HG03439 (cell line): ENCODE results near the gene LRRC10.
A peak's percentile ranks its signal among the peaks of the same experiment; 100 is the strongest.
"Not testable (repeated sequence)": the region's sequence is repeated elsewhere in the genome, so short reads cannot be mapped to it uniquely, and the experiment has no call there.

Experiments
- ATAC-seq: cut with Tn5 transposase; IDR thresholded peaks from one replicate; pipeline ENCODE4 v1.9.1; 2021; ENCODE audit warnings: mild to moderate bottlenecking, moderate library complexity; ENCODE audit not compliant: unreplicated experiment

Gene LRRC10

DNA sequence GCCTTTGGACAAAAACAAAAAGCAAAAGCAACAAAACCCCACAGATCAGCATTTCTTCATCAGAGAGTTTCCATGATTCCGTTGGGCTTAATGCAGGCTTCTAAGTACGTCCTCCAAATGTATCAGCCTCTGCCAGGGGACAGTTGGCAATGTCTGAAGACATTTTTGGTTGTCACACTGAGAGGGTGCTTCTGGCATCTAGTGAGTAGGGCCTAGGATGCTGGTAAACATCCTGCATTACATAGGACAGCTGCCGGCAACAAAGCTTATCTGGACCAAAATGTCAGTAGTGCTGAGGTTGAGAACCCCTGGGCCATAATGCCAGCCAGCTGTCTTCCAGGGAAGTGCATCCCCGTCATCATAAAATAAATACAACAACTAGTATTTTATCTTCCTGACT lies 9.4 kb upstream of the LRRC10 start:
- no peak for ATAC-seq

DNA sequence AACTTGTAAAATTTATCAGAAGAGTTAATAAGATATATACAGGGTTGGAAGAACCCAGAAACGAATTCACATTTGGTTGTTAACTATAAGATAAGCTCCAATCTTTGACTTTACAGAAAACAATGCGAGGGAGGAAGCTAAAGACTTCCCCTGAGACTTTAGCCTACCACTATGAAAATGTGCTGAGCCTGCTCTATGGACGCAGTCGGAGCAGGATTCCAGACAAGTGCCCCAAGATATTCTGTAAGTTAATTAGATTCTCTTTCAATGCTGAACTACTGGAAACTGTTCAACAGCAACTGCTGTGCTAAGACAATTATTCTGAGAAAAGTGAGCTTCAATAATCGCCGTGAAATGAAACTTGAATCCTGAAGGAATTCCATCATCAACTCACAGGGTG lies 8.3 kb upstream of the LRRC10 start:
- ATAC-seq: no peak

DNA sequence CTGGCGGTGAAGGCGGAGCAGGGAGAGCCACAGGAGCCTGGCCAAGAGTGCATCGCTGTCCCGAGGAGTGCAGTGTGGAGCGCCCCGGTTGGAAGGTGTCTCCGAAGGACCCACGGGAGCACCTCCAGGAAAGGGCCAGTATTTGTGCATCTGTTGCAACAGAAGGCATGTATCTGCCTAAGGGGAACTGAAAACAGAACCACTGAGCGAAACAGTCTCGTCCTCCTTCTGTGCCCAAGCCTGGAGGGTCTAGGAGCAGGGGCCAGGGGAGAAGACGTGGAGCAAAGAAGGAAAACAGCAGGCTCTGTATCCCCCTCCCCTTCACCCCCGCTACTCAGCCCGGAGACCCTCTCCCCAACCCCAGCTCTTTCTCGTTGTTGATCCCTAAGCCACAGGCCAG lies 5.3 kb upstream of the LRRC10 start:
- no peak for ATAC-seq

DNA sequence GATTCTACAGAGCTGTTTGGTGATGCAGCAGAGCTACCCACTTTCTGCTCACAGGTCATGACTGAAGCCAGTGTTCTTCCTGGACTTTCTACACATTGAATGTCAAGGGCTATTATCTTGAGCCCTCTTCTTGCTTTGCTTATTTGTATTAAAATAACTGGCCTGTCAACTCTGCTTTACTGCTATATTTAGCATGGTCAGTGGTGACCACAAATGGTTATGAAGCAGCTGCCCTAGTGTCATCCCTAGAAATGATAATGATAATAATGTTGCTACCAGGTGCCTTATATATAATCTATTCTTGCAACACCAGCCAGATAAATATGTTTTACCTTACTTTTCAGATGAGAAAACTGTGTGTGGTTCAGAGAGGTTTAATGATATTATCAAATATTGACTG lies 2.6 kb upstream of the LRRC10 start:
- no peak for ATAC-seq

DNA sequence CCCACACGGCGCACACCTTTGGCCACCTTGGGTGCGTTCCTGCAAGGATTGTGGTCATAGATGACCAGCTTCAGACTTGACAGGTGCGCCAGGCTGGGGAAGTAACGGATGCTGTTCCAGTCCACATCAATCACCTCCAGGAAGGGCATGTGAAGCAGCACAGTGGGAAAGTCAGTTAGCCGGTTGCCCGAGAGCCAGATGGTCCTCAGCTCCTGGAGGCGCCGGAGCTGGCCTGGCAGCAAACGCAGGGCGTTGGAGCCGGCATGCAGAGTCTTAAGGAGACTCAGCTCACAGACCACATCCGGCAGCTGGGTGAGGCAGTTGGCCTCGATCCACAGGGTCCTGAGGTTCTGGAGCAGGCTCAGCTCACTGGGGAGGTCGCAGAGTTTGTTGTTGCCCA lies 581 bp downstream of the LRRC10 start:
- no peak for ATAC-seq

DNA sequence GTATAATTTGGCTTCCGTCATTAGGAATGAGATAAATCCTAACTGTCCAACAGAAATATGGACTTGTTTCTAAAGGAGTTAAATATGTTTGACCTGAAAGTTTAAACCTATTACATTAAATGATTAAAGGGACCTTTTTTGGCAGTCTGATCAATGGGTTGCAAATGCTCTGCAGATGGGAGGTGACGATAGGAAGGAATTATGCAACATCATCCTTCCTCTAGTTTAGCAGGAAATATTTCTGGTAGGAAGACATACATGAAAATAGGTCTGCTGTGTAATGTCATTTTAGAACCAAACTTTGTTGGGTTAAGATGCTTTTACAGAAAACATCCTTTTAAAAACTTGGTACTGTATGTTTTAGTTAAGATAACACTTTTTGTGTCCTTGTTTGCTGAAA lies 2.6 kb downstream of the LRRC10 start:
- ATAC-seq: no peak

DNA sequence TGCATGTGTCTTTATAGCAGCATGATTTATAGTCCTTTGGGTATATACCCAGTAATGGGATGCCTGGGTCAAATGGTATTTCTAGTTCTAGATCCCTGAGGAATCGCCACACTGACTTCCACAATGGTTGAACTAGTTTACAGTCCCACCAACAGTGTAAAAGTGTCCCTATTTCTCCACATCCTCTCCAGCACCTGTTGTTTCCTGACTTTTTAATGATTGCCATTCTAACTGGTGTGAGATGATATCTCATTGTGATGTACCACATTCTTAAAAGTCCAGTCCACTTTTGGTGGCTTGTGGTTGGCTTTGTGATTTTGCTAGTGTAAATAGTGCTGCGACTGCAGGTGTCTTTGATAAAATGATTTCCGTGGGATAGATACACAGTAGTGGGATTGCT lies 6.4 kb downstream of the LRRC10 start:
- ATAC-seq: not testable (repeated sequence)

DNA sequence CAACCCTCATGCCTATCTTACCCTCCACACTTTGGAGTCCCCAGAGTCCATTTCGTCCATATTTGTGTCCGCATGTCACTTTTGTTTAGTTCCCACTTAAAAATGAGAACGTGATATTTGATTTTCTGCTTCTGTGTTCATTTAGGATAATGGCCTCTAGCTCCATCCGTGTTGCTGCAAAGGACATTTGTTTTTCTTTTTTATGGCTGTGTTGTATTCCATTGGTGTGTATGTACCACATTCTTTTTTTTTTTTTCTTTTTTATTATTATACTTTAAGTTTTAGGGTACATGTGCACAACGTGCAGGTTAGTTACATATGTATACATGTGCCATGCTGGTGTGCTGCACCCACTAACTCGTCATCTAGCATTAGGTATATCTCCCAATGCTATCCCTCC lies 7.2 kb downstream of the LRRC10 start:
- not testable (repeated sequence) for ATAC-seq

DNA sequence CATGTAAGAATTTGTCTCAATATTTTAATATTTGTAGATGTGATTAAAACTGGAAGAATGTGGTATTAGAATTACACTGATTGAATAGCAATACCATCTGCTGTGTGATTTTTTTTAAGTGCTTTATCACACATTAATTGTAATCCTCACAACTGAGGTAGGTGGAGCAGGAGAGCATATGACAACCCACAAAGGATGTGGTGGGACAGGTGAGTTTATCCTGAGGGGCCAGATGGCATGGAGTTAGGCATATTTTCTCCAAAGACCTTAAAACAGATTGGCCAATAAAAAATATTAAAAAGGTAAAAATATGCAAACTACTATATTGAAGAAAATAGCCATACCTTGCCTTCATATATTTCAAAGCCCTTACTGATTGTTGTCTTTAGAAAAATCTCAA lies 7.8 kb downstream of the LRRC10 start:
- ATAC-seq: no peak

DNA sequence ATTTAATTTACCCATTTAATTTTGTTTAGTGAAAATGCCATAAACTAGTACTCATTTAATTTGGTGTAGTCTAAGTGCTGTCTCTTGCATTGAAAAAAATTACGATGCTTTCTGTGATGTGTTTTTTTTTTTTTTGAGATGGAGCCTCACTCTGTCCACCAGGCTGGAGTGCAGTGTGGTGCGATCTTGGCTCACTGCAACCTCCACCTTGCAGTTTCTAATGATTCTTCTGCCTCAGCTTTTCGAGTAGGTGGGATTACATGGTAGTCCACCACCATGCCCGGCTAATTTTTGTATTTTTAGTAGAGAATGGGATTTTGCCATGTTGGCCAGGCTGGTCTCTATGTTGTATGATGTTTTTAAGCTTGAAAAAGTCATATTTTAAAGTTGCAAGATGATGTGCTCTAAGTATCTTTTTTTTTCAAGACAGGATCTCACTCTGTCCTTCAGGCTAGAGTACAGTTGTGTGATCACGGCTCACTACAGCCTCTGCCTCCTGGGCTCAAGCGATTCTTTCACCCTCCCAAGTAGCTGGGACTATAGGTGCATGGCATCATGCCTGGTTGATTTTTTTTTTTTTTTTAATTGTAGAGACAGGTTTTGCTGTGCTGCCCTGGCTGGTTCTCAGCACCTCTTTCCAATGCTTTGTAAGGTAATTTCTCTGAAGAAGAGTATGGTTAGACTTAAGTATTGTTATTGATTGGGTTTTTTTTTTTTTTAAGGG lies 8.6 kb downstream of the LRRC10 start:
- ATAC-seq: no peak

DNA sequence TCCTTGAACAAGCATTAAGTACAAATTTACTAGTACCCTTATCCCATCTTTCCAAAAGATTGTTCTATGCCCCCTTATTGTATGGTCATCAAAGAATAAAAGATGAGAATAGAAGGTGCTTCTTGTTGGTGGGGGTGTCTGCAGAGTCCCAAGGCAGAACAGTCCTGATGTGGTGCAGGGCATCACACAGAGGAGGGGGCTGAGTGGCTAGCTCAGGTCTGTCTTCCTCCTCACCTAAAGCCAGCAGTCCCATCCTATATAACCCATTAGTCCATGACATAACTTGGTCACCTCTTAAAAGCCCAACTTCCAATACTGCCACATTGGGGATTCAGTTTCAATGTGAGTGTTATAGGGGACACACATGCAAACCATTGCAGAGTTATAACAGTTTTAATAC lies 9.9 kb downstream of the LRRC10 start:
- ATAC-seq: no peak

DNA sequence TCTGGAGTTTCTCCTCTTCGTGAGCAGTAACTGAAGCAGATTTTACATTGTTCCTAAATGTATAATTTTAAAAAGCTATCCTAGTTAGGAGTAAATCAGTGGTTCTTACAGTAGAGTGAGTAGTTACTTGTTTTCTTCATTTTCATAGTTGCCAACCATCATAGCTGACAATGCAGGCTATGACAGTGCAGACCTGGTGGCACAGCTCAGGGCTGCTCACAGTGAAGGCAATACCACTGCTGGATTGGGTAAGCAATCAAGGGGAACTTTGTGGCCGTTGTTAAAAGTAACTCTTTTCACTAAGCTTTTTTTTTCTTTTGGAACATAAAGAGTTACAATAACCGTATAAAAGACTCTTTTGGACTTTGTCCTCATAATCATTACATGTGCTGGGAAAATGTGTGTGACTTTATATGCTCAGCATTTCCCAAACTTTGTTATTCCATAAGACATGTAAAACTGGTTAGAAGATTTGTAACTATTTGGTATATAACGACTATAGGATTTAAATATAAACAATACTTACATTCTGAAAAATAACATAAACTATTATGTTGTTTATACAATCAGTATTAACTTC lies 12.4 kb downstream of the LRRC10 start:
- ATAC-seq: no peak

DNA sequence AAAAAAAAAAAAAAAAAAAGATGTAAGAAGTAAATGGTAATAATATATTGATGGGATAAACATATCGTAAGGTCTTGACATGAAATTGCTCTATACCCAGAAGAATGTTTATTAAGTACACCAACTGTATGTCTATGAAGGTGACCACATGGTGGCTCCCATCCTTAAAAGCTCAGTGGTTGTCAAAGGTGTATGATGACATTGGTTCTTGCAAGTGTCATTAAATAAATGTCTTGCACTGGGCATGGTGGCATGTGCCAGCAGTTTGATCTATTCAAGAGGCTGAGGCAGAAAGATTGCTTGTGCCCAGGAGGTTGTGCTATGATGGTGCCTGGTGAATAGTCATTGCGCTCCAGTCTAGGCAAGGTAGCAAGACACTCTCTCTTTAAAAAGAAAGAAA lies 15.0 kb downstream of the LRRC10 start:
- ATAC-seq: no peak

DNA sequence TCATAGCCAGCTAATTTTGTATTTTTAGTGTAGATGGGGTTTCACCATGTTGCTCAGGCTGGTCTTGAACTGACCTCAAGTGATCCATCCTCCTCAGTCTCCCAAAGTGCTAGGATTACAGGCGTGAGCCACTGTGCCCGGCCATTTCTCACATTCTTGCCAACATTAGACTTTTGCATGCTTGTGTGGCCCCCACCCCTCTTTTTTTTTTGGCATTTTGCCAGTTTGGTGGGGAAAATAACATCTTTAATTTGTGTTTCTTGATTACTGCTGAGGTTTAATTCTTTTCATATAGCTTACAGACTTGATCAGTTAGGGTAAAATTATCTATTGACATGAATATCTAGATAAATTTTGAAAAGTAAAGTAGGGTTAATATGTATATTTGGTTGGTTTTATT lies 21.6 kb downstream of the LRRC10 start:
- no peak for ATAC-seq

DNA sequence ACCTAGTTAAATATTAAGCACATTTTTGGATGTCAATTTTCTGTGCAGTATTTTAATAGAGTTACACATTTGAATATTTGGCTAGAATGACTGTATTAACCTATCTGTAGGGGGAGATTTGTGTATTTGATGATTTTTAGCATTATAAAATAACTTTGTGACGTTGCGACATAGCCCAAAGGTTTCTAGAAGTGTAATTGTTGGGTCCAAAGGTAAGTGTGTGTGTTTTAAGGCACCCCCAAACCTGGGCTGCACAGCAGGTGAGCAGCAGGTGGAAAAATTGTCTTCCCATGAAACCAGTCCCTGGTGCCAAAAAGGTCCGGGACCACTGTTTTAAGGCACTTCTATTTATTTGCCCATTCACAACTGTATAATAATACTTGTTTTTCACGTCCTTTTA lies 22.2 kb downstream of the LRRC10 start:
- ATAC-seq: no peak

DNA sequence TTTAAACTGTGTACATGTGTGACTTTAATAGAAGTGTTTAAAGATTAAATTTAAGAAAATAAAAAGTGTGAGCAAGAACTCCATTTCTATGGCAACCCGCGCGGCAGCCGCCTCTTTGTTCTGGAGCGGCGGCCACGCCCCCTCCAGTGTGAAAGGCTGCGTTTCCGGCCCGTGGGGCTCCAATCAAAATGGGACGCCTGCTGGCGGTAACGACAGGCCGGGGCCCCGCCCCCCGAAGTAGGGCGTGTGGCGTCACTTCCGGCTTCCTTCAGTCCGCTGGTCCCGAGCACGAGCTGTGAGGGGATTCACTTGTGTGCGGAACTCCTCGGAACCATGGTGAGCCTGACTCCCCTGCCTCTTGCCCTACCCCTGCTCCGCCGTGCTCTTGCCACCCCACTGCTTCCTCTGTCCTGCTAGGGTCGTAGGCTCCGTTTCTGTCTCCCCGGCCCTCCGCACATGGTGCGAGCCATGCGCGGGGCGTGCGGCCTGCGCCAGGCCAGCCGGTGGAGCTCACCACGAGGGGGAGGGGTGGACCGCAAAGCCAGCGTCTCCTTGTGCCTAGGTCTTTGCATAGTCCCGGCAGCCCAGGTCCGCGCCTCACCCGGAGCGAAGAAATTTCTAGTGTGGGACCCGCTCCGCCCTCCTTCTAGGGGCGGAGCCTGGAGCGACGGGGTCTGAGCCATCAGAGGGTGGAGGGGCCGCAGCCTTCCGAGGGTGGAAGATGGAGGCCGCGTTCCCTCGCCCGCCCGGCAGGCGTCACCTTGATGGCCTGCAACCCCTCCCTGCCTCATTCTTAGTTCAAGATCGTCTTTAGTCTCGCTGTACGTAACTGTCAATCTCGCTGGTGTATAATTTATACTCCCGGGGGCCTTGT lies 25.3 kb downstream of the LRRC10 start, which contains the start of gene CCT2:
TSS of gene CCT2 (plus strand) at position 271 of the 874 bp plus-strand sequence. CDS start at position 334, 63 bp downstream.
- peak; percentile 99 for ATAC-seq

DNA sequence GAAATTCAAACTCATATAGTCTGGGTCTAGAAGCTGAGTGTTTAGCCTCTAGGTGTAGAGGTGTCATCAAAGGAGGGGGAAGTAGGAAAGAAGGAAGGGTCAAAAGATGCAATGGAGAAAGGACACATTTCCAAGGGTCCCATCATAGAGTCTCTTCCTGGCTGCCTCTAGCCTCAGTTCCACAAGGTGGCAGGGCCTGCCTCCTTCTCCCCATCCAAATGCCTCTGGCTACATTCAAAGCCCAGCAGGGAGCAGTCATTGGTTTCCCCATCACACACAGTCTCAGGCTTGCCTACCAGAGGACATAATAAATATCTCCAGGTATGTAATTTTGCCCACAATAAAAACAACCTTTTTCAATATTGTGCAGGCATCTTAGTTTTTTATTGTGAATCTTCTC lies 27.5 kb downstream of the LRRC10 start:
- ATAC-seq: no peak

DNA sequence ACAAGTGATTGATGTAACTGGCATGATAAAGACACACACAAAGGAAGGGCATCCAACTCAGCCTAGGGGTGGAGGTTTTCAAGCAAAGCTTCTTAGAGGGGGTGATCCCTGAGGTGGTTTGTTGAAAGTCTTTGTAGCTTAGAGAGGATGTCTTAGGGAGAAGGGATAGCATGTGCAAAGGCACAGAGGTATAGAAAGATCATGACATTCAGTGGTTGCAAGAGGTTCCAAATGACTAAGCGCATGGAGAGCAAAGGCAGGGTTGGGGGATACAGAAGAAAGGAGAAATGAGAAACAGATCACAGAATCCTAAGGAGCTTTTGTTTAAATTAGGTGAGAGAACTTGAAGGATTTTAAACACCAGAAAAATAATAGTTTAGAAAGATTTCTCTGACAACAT lies 30.6 kb downstream of the LRRC10 start:
- ATAC-seq: no peak

DNA sequence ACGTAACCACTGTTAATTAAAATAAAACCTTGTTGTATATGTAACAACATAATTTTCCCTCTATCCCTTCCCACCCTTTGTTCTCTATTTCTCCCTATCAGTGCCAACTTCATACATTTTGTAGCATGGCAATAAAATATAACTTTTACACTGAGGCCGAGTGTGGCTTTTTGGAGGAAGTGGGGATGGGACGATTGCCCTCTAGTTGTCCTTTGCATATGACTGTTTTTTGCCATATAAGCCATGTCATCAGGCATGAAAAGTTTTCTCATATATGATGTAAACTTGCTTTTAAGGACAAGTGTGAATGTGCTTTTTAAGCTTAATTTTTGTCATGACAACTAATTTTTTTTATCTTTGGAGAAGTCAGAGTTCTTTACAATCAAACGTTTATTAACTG lies 31.7 kb downstream of the LRRC10 start:
- ATAC-seq: no peak

DNA sequence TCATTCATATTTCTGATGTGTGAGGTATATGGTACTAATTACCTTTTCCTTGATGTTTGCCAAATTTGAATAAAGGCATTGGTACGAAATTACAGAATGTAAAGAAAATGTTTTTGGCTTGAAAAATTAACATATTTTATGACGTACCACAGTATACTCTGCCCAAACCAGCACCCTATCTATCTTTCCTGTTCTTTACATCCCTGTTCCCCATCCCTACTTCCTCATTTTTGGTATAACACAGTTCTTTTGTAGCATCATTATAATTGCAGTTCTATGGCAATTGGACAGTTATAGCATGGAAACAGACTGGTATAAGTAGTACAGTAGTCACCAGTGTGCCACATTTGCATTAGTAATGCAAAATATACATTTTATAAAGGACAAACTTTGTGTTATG lies 32.4 kb downstream of the LRRC10 start:
- no peak for ATAC-seq

DNA sequence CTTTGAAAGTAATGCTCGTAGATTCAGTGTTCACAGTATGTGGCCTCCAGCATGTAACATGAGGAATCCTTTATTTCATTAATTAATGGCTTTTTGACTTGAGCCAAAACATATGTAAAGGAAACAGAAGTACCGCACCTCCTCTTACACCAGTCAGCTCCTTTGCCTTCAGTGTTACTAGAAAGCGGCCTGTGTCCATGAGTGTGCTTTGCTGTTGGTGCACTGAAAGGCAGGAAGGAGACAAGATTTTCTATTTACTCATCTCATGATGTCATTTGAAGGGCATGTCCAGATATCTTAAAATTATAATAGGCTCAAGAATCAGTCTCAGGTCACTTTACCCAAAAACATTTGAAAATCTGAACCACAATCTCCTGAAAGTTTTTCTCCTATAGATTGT lies 35.4 kb downstream of the LRRC10 start:
- ATAC-seq: no peak
